DMS153 treated with DMSO at 0.1 percent for 48 hours (cell line): ENCODE results near the gene ZNF860.

Experiments used
- DNase-seq: peaks from one replicate; lab custom pipeline; 2025; ENCODE audit not compliant: unreplicated experiment; lab: John Stamatoyannopoulos, UW

The ZNF860 gene

GRCh38 chr3:31981206-31982181, at the start of gene ZNF860, which contains the start of gene OSBPL10:
Gene ZNF860, plus strand, starts transcription at chr3:31981750. Its CDS starts 7,330 bp downstream, at chr3:31989080.
Gene OSBPL10, minus strand, starts transcription at chr3:31981262. Its CDS starts 83 bp downstream, at chr3:31981179.
- peak; percentile 21 for DNase-seq

GRCh38 chr3:31932990-31933389, 48.6 kb upstream of the ZNF860 start:
- DNase-seq: no peak

- DNase-seq: no peak
These were observed 47.5 kb upstream of the ZNF860 start for GRCh38 chr3:31934018-31934417.

GRCh38 chr3:31934866-31935265, 46.7 kb upstream of the ZNF860 start:
- DNase-seq: no peak

GRCh38 chr3:31936420-31937060, 45.0 kb upstream of the ZNF860 start:
- no peak for DNase-seq

GRCh38 chr3:31937225-31937624, 44.3 kb upstream of the ZNF860 start:
- no peak for DNase-seq

GRCh38 chr3:31942446-31942845, 39.1 kb upstream of the ZNF860 start:
- DNase-seq: no peak

- DNase-seq: no peak
These were observed 38.5 kb upstream of the ZNF860 start for GRCh38 chr3:31943041-31943440.

- DNase-seq: no peak
These were observed 35.9 kb upstream of the ZNF860 start for GRCh38 chr3:31945738-31946052.

GRCh38 chr3:31946484-31947081, 35.0 kb upstream of the ZNF860 start:
- DNase-seq: no peak

- no peak for DNase-seq
These were observed 34.4 kb upstream of the ZNF860 start for GRCh38 chr3:31947162-31947561.

GRCh38 chr3:31947671-31948091, 33.9 kb upstream of the ZNF860 start:
- no peak for DNase-seq

- no peak for DNase-seq
These were observed 33.3 kb upstream of the ZNF860 start for GRCh38 chr3:31948280-31948679.

GRCh38 chr3:31952205-31952604, 29.3 kb upstream of the ZNF860 start:
- DNase-seq: no peak

- DNase-seq: no peak
These were observed 28.5 kb upstream of the ZNF860 start for GRCh38 chr3:31953091-31953490.

- no peak for DNase-seq
These were observed 27.9 kb upstream of the ZNF860 start for GRCh38 chr3:31953636-31954035.

GRCh38 chr3:31955581-31955980, 26.0 kb upstream of the ZNF860 start:
- no peak for DNase-seq

GRCh38 chr3:31957106-31957505, 24.4 kb upstream of the ZNF860 start:
- DNase-seq: no peak

- DNase-seq: peak; percentile 11
These were observed 22.8 kb upstream of the ZNF860 start for GRCh38 chr3:31958701-31959152.

- DNase-seq: no peak
These were observed 22.3 kb upstream of the ZNF860 start for GRCh38 chr3:31959251-31959650.

GRCh38 chr3:31959951-31960792, 21.4 kb upstream of the ZNF860 start:
- DNase-seq: no peak
